ENCODE results near the gene SLC10A3. TPM values are rescaled to one million over a fixed set of nuclear protein-coding genes. Genes with fewer than 3 reads are reported as not detected.

SLC10A3 gene
- total and polyA plus RNA-seq, 2 of the 13 experiments (the other 11 are each of a cell fraction or from before 2014, with no cell fraction given): 10.1 to 11.5 TPM

GRCh38 chrX:154458116-154458953, 32.1 kb downstream of the SLC10A3 start, which contains the start of gene PLXNA3 (continued):
- TF ChIP-seq YY1 (IDR thresholded peaks at IDR 0.05; ENCODE audit: insufficient read depth, insufficient replicate concordance, low read depth, low read length): peak; percentile 10
- peak; percentile 59 for TF ChIP-seq ZFY (CRISPR knock-in tag; IDR thresholded peaks at IDR 0.05)
- TF ChIP-seq ZNF687 (CRISPR knock-in tag; IDR thresholded peaks at IDR 0.05): peak; percentile 4; the same call in 1 of the 2 replicates
- TF ChIP-seq SIN3A (IDR thresholded peaks at IDR 0.05; ENCODE audit: borderline replicate concordance, low read depth, low read length): peak; percentile 24; the same call in 1 of the 2 replicates
- TF ChIP-seq PRDM10 (CRISPR knock-in tag; IDR thresholded peaks at IDR 0.05; ENCODE audit: low read depth): peak; percentile 94
- TF ChIP-seq ZNF563 (CRISPR knock-in tag; IDR thresholded peaks at IDR 0.05): peak; percentile 30; the same call in 1 of the 2 replicates
- TF ChIP-seq TOE1 (CRISPR knock-in tag; IDR thresholded peaks at IDR 0.05): no peak
- TF ChIP-seq POLR2A (IDR thresholded peaks at IDR 0.05; ENCODE audit: insufficient read depth in 1 of 2, low read depth in 2 of 2, low read length in 2 of 2): peak in 1 of 2 experiments; percentile 13; a peak in 1 of 4 replicates

Measured in HepG2 (cell line).